IMR-90 (cell line): ENCODE data around the gene VCPKMT. TPM values are rescaled to one million over a fixed set of nuclear protein-coding genes. Genes with fewer than 3 reads are reported as not detected.
"Not testable (repeated sequence)": the region's sequence is repeated elsewhere in the genome, so short reads cannot be mapped to it uniquely, and the experiment has no call there.

Experiments used
- ATAC-seq: fragments of 200-7000 bp; cut with Tn5 transposase; 2 replicates; pipeline ENCODE4 v1.9.1; 2020; ENCODE audit warnings: low read depth, mild to moderate bottlenecking, moderate library complexity
- BruUV-seq: library from RNA; stranded (reverse); fragments of 400-500 nt; replicated peaks from 2 replicates; lab custom pipeline; 2021; lab: Mats Ljungman, UMichigan
- CTCF ChIA-PET: fragments of 300-600 bp; formaldehyde crosslinking; extraction: SDS; loops from one replicate; lab custom pipeline; 2021; ENCODE audit warnings: antibody characterized with exemption; lab: Yijun Ruan, JAX
- POLR2A ChIA-PET: fragments of 300-600 bp; sonication (Branson Sonifier 250); formaldehyde crosslinking; loops from one replicate; lab custom pipeline; 2022; ENCODE audit warnings: antibody characterized with exemption; ENCODE audit not compliant: unreplicated experiment; lab: Charles Lee
- DNase-seq: peaks from one replicate; pipeline ENCODE4 v3.0.0; 2013
- H2AFZ ChIP-seq: replicated peaks from 2 replicates; pipeline ENCODE3; 2013; ENCODE audit warnings: low read length, mild to moderate bottlenecking; ENCODE audit not compliant: poor library complexity
- H2AK5ac ChIP-seq: 2 replicates; pipeline ENCODE4 v1.6.1; 2013; ENCODE audit warnings: low read depth, low read length, inconsistent platforms
- H2AK9ac ChIP-seq: replicated peaks from 2 replicates; pipeline ENCODE3; 2013; ENCODE audit warnings: mild to moderate bottlenecking, low read depth, low read length, moderate library complexity; ENCODE audit not compliant: poor library complexity
- H2BK120ac ChIP-seq: 2 replicates; pipeline ENCODE4 v1.6.1; 2013; ENCODE audit warnings: low read depth, low read length, inconsistent platforms
- H2BK15ac ChIP-seq: 3 replicates; pipeline ENCODE4 v1.6.1; 2013; ENCODE audit warnings: low read depth, low read length, inconsistent platforms
- H2BK20ac ChIP-seq: 2 replicates; pipeline ENCODE4 v1.6.1; 2013; ENCODE audit warnings: low read depth, mild to moderate bottlenecking, inconsistent platforms, low read length, moderate library complexity
- H2BK5ac ChIP-seq: 2 replicates; pipeline ENCODE4 v1.6.1; 2013; ENCODE audit warnings: mild to moderate bottlenecking, low read depth, low read length, inconsistent platforms; ENCODE audit not compliant: poor library complexity, severe bottlenecking
- H3K14ac ChIP-seq: replicated peaks from 2 replicates; pipeline ENCODE4 v1.6.1; 2013; ENCODE audit warnings: low read depth, low read length, inconsistent platforms
- H3K18ac ChIP-seq: 2 replicates; pipeline ENCODE4 v1.6.1; 2013; ENCODE audit warnings: low read depth, low read length, control low read depth
- H3K23ac ChIP-seq: 2 replicates; pipeline ENCODE4 v1.6.1; 2013; ENCODE audit warnings: low read depth, low read length, inconsistent platforms
- H3K27ac ChIP-seq: 2 replicates; pipeline ENCODE4 v1.5.1; 2013; ENCODE audit warnings: mild to moderate bottlenecking, control low read depth, low read length; ENCODE audit not compliant: insufficient read depth
- H3K27me3 ChIP-seq: 2 replicates; pipeline ENCODE4 v1.6.1; 2013; ENCODE audit warnings: low read length; ENCODE audit not compliant: control insufficient read depth, insufficient read depth
- H3K36me3 ChIP-seq: 2 replicates; pipeline ENCODE4 v1.6.1; 2013; ENCODE audit warnings: low read length, mixed read lengths; ENCODE audit not compliant: control insufficient read depth, insufficient read depth
- H3K4ac ChIP-seq: 2 replicates; pipeline ENCODE4 v1.6.1; 2013; ENCODE audit warnings: low read depth, low read length, inconsistent platforms
- H3K4me1 ChIP-seq: 2 replicates; pipeline ENCODE4 v1.6.1; 2013; ENCODE audit warnings: low read length, mixed read lengths; ENCODE audit not compliant: control insufficient read depth, insufficient read depth
- H3K4me2 ChIP-seq: 2 replicates; pipeline ENCODE4 v1.6.1; 2013; ENCODE audit warnings: low read depth, mild to moderate bottlenecking, control low read depth, low read length, moderate library complexity
- H3K4me3 ChIP-seq: 2 replicates; pipeline ENCODE4 v1.5.1; 2013; ENCODE audit warnings: low read depth, mild to moderate bottlenecking, control low read depth, low read length, moderate library complexity; ENCODE audit not compliant: insufficient read depth
- H3K56ac ChIP-seq: 2 replicates; pipeline ENCODE4 v1.6.1; 2013; ENCODE audit warnings: low read length, inconsistent platforms; ENCODE audit not compliant: insufficient read depth; ENCODE audit errors: extremely low read depth
- H3K79me1 ChIP-seq, 2 experiments: 2 replicates each; pipeline ENCODE4 v1.6.1; 2013; ENCODE audit warnings: low read length in 2 of 2, inconsistent platforms in 1 of 2, low read depth in 1 of 2
- H3K9ac ChIP-seq: 2 replicates; pipeline ENCODE4 v1.6.1; 2013; ENCODE audit warnings: low read depth, low read length, control low read depth
- H3K9me1 ChIP-seq: 2 replicates; pipeline ENCODE4 v1.6.1; 2013; ENCODE audit warnings: low read length, inconsistent platforms; ENCODE audit not compliant: insufficient read depth
- H3K9me3 ChIP-seq: 2 replicates; pipeline ENCODE4 v1.6.1; 2013; ENCODE audit warnings: low read length; ENCODE audit not compliant: control insufficient read depth, insufficient read depth
- H4K20me1 ChIP-seq: 2 replicates; pipeline ENCODE4 v1.6.1; 2013; ENCODE audit warnings: low read length, inconsistent platforms; ENCODE audit not compliant: insufficient read depth
- H4K5ac ChIP-seq: 2 replicates; pipeline ENCODE4 v1.6.1; 2013; ENCODE audit warnings: mild to moderate bottlenecking, low read depth, low read length, control low read depth
- H4K8ac ChIP-seq, 2 experiments: 2 replicates each; pipeline ENCODE4 v1.6.1; 2013; ENCODE audit warnings: low read depth in 2 of 2, low read length in 2 of 2, control low read depth in 1 of 2, inconsistent platforms in 1 of 2
- H4K91ac ChIP-seq: 2 replicates; pipeline ENCODE4 v1.6.1; 2013; ENCODE audit warnings: low read depth, low read length, inconsistent platforms; ENCODE audit not compliant: insufficient read depth
- WGBS, 2 experiments: methylation state at CpG; one replicate each; pipeline versions ENCODE4 v1.1.5 to v1.1.7; 2013; ENCODE audit warnings: missing lambda C conversion rate in 2 of 2; ENCODE audit not compliant: insufficient read length in 1 of 2; ENCODE audit errors: extremely low coverage in 2 of 2; 5-methylcytosine and 5-hydroxymethylcytosine counted together
- dilution Hi-C: fragments of 300-500 bp; cut with HindIII; formaldehyde crosslinking; loops from one replicate; pipeline ENCODE4 v1.14.3; 2018; ENCODE audit warnings: low sequenced_read_pairs; ENCODE audit not compliant: unreplicated experiment
- in situ Hi-C: fragments of 300-500 bp; cut with MboI; formaldehyde crosslinking; loops from 3 replicates; pipeline ENCODE4 v1.14.3; 2019; ENCODE audit warnings: low sequenced_read_pairs, inconsistent platforms, mixed read lengths
- intact Hi-C: fragments of 100-400 bp; cut with micrococcal nuclease; formaldehyde crosslinking; loops from 2 replicates; pipeline ENCODE4 v1.10.0; 2022
- polyA plus RNA-seq, 3 experiments: library from polyadenylated mRNA; depleted of rRNA; stranded (reverse); fragments of >200 nt; gene quantifications; 2 replicates each; pipeline ENCODE4 v1.2.3, GENCODE V29; 2012; ENCODE audit warnings: low replicate concordance in 1 of 3
- total RNA-seq: library from RNA; depleted of rRNA; stranded (reverse); fragments of >200 nt; gene quantifications from 2 replicates; pipeline ENCODE4 v1.2.3, GENCODE V29; 2012

The VCPKMT gene
- total and polyA plus RNA-seq, 2 of the 4 experiments (the other 2 are of a cell fraction), result 2.5 to 4.7 TPM

DNA sequence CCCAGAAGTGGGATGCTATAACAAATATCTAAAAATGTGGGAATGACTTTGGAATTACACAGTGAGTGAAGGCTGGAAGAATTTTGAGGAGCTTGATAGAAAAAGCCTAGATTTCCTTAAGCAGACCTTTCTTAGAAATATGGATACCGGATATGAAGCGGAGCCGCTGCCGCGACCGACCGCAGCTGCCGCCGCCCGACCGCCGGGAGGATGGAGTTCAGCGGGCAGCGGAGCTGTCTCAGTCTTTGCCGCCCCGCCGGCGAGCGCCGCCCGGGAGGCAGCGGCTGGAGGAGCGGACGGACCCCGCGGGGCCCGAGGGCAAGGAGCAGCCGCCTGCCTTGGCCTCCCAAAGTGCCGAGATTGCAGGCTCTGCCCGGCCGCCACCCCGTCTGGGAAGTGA, 42.7 kb downstream of the VCPKMT start:
- H2BK120ac ChIP-seq, ATAC-seq, H3K18ac ChIP-seq, H3K4me2 ChIP-seq, H3K4me3 ChIP-seq, H2AK9ac ChIP-seq, H3K27ac ChIP-seq, H3K79me1 ChIP-seq, BruUV-seq, H3K14ac ChIP-seq, H3K4ac ChIP-seq, POLR2A ChIA-PET, H4K8ac ChIP-seq, H3K9me1 ChIP-seq, H2AK5ac ChIP-seq, H3K56ac ChIP-seq, H2BK20ac ChIP-seq, dilution Hi-C loops, DNase-seq, H3K23ac ChIP-seq, in situ Hi-C loops, H4K91ac ChIP-seq, H2BK15ac ChIP-seq, H3K9ac ChIP-seq, H3K4me1 ChIP-seq, H3K27me3 ChIP-seq, H4K5ac ChIP-seq, H2BK5ac ChIP-seq, H3K36me3 ChIP-seq, intact Hi-C loops, H4K20me1 ChIP-seq, H2AFZ ChIP-seq, CTCF ChIA-PET, H3K9me3 ChIP-seq: not testable (repeated sequence)
- WGBS, 2 experiments, result no CpG with 5 or more reads among the region's 32 CpGs
